ENCODE results near the gene SORCS3.

Gene SORCS3

GRCh38 chr10:105138358-105138757 lies 497.3 kb downstream of the SORCS3 start:
- DNase-seq = no peak

GRCh38 chr10:105139363-105139896 lies 498.3 kb downstream of the SORCS3 start:
- DNase-seq = no peak

- DNase-seq = no peak
Observed at GRCh38 chr10:105140600-105140999, 499.5 kb downstream of the SORCS3 start.

GRCh38 chr10:105145711-105146110 lies 504.6 kb downstream of the SORCS3 start:
- DNase-seq = no peak

GRCh38 chr10:105146436-105146835 lies 505.3 kb downstream of the SORCS3 start:
- no peak for DNase-seq

- no peak for DNase-seq
Observed at GRCh38 chr10:105148456-105148855, 507.4 kb downstream of the SORCS3 start.

- no peak for DNase-seq
Observed at GRCh38 chr10:105148921-105149320, 507.8 kb downstream of the SORCS3 start.

GRCh38 chr10:105149371-105149891 lies 508.3 kb downstream of the SORCS3 start:
- no peak for DNase-seq

- no peak for DNase-seq
Observed at GRCh38 chr10:105150259-105150880, 509.3 kb downstream of the SORCS3 start.

GRCh38 chr10:105154736-105155135 lies 513.6 kb downstream of the SORCS3 start:
- no peak for DNase-seq

- no peak for DNase-seq
Observed at GRCh38 chr10:105159268-105159667, 518.2 kb downstream of the SORCS3 start.

- no peak for DNase-seq
Observed at GRCh38 chr10:105161149-105161548, 520.1 kb downstream of the SORCS3 start.

- no peak for DNase-seq
Observed at GRCh38 chr10:105161767-105162166, 520.7 kb downstream of the SORCS3 start.

- DNase-seq = no peak
Observed at GRCh38 chr10:105170521-105170920, 529.4 kb downstream of the SORCS3 start.

GRCh38 chr10:105171945-105172344 lies 530.9 kb downstream of the SORCS3 start:
- DNase-seq = no peak

GRCh38 chr10:105181626-105182025 lies 540.5 kb downstream of the SORCS3 start:
- no peak for DNase-seq

GRCh38 chr10:105183536-105183935 lies 542.4 kb downstream of the SORCS3 start:
- DNase-seq = no peak

GRCh38 chr10:105185161-105185560 lies 544.1 kb downstream of the SORCS3 start:
- no peak for DNase-seq

- no peak for DNase-seq
Observed at GRCh38 chr10:105187243-105187642, 546.2 kb downstream of the SORCS3 start.

- DNase-seq = no peak
Observed at GRCh38 chr10:105188737-105189462, 547.8 kb downstream of the SORCS3 start.

GRCh38 chr10:105189463-105189800 lies 548.3 kb downstream of the SORCS3 start:
- DNase-seq = no peak

GRCh38 chr10:105192146-105192545 lies 551.1 kb downstream of the SORCS3 start:
- DNase-seq = no peak

GRCh38 chr10:105192861-105193260 lies 551.8 kb downstream of the SORCS3 start:
- no peak for DNase-seq

- DNase-seq = peak; percentile 7
Observed at GRCh38 chr10:105195831-105196230, 554.7 kb downstream of the SORCS3 start.
